ENCODE measurements around the gene MALRD1.

Gene MALRD1

GRCh38 chr10:19048489-19048888, at the start of gene MALRD1:
Gene MALRD1, plus strand, starts transcription at chr10:19048801. Its CDS starts 138 bp downstream, at chr10:19048939.
- DNase-seq (ENCODE audit: low read depth): no peak

GRCh38 chr10:19003341-19003740, 45.3 kb upstream of the MALRD1 start:
- no peak for DNase-seq (ENCODE audit: low read depth)

- no peak for DNase-seq (ENCODE audit: low read depth)
These were observed 36.5 kb upstream of the MALRD1 start for GRCh38 chr10:19012111-19012510.

DNA sequence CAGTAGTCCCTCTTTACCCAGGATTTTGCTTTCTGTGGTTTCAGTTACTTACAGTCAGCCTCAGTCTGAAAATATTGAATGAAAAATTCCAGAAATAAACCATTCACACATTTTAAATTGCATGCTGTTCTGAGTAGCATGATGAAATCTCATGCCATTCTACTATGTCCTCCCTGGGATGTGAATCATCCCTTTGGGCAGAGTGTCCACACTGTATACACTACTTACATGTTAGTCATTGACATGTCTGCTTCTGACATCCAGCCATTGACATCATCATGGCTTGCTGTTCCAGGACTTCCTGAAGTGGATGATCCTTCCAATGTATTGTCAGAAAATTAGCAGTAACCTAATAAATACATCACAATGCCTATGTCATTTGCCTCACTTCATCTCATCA, 34.6 kb upstream of the MALRD1 start:
- peak; percentile 65 for DNase-seq (ENCODE audit: low read depth)

DNA sequence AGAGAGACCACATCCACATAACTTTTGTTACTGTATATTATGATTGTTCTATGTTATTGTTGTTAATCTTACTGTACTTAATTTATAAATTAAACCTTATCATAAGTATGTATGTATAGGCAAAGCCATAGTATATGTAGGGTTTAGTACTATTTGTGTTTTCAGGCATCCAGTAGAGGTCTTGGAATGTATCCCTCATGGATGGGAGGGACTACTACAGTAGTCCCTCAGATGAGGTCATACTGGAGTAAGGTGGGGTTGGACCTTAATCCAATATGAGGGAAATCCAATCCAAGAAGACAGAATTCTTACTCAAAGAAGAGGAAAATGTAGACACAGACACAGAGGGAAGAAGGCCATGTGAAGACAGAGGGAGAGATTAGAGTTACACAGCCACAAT, 34.1 kb upstream of the MALRD1 start:
- DNase-seq (ENCODE audit: low read depth): no peak

DNA sequence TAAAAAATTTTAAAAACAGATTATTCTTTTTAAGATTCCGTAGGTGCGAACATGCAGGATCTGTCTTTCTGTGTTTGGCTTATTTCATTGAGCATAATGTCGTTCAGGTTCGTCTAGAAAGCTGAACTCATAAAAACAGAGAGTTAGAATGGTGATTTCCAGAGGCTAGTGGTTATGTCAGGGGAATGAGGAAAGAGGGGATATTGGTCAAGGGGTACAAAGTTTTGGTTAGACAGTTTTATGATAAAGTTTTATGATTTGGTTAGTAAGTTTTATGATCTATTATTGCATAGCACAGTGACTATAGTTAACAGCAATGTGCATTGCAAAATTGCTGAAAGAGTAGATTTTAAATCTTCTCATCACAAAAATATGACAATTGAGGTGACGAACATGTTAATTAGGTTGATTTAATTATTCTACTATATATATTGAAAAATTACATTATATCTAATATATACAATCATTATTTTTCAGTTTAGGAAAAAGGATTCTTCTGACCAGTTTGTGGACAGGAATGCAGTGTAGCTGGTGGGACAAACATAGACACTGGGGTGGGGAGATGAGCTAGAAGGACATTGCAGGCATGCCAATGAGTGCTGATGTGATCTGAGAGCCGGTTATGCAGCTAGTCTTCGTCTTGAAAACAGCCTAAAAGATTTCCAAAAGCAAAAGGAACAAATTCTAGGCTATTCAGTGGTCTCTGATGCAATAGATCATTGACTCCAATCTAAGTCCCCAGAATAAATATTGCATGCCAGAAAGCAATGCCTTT, 31.3 kb upstream of the MALRD1 start:
- no peak for DNase-seq (ENCODE audit: low read depth)

DNA sequence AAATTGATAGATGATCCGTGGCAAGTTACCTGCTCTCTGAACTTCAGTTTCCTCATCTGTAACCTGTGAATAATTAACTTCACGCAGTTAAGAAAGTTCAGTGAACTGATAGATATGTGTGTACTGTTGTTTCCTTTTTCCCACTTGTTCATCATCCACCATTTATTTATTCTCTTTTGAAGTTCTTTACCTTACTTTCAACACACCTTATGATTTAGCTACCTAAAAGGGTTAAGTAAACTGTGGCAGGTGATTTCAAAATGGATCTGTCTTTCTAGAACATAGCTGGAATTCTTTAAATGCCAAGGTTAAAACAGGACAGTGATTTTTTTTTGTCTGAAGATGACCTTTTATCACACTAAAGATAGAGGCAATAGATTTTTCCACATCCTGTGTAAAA, 27.4 kb upstream of the MALRD1 start:
- no peak for DNase-seq (ENCODE audit: low read depth)

DNA sequence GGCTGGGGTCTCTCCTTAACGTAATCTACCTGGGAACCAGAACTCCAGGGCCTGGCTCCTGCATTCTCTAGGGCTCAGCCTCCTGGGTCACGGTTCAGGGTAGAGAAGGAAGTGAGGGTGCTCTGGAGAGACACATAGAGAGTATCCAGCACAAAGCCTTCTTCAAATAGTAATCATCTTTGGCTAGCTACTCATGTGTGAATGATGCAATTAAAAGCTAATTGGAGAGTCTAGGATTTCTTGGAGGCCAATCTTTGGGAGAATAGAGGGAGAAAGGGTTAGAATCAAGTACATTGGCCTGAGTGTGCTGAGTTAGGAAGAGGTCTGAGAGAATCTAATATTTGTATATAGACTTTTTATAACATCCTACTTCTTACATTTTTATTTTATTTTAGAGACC, 24.0 kb upstream of the MALRD1 start:
- DNase-seq (ENCODE audit: low read depth): no peak

- DNase-seq (ENCODE audit: low read depth): no peak
These were observed 16.8 kb upstream of the MALRD1 start for GRCh38 chr10:19031763-19032162.

GRCh38 chr10:19033741-19034140, 14.9 kb upstream of the MALRD1 start:
- no peak for DNase-seq (ENCODE audit: low read depth)

- no peak for DNase-seq (ENCODE audit: low read depth)
These were observed 7.4 kb upstream of the MALRD1 start for GRCh38 chr10:19041171-19041570.

DNA sequence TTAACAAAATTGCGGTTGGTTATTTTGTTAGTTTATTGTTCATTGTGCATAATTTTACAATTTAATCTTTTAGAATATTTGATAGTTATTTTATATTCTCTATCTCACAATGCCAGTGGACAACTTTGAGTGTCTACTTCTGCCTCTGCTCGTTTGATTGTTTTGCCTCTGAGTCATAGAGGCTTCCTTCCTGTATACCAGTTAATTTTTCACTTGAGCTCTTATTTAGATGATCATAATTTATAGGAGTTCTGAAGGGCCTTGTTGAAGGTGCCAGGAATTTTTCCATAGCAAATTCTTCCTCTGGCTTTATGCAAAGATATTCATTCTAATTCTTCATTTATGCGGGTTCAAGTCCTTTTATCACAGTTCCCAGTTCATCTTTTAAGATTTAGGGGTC, 5.2 kb upstream of the MALRD1 start:
- no peak for DNase-seq (ENCODE audit: low read depth)

DNA sequence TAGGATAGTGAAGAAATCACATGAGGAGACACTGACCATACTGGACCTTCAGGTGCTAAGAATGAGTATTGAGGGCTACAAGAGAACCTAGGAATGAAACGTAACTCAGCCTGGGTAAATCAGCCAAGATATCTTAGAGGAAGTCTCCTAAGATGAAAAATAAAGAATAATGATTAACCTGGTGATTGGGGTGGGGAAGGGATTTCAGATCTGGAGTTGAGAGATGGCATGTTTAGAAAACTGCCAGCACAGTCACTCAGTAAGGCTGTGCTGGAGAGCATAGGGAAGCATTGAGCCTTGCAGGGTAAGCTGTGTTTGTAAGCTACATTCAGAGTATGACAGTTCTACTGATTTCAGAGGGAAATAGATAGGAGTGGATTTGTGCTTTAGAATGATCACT, 1.9 kb upstream of the MALRD1 start:
- no peak for DNase-seq (ENCODE audit: low read depth)

DNA sequence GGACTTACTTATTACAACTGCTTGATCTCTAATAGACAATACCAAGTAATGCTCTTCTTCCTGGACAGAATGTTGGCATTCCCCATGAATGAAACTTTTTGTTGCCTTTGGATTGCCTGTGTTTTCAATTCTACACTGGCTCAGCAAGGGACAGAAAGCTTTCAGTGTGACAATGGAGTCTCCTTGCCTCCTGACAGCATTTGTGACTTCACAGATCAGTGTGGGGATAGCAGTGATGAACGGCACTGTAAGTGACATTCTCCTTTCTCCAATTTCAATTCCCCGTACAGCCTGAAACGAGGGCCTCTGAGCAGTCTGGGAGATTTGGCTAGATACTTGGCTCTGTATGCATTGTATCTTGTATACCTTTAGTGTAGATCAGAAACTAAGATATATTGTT, 290 bp downstream of the MALRD1 start:
- no peak for DNase-seq (ENCODE audit: low read depth)

GRCh38 chr10:19049567-19049966, 966 bp downstream of the MALRD1 start:
- no peak for DNase-seq (ENCODE audit: low read depth)

DNA sequence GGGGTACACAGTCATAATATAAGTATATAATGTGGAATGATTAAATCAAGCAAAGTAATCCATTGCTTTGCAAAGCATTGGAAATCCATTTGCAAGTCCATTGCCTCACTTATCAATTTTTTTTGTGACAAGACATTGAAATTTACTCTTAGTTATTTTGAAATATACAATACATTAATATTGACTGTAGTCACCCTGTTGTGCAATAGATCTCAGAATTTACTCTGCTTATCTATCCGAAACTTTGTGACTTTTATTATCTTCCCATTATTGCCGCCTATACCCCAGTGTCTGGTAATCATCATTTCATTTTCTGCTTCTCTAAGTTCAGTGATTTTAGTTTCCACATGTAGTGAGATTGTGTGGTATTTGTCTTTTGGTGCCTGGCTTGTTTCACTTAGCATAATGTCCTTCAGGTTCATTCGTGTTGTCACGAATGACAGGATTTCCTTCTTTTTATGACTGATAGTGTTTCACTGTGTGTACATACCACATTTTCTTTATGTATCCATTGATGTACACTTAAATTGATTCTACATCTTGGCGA, 5.8 kb downstream of the MALRD1 start:
- no peak for DNase-seq (ENCODE audit: low read depth)

DNA sequence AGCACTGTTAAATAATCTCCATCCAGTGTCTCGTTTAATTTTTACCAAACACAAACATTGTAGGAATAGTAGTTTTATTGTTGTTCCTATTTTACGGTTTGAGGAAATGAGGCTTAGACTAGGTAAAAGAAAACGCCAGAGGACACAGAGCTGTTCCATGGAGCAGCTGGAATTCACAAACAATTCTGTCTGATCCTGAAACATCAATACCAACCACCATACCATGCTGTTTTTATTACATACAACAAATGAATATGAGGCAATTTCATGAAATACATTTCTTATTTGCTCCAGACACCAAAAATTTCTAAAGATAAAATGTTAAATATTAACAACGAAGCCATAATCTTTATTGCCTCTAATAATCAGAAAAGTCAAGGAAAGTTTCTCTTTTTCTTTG, 9.4 kb downstream of the MALRD1 start:
- DNase-seq (ENCODE audit: low read depth): no peak

GRCh38 chr10:19063986-19064385, 15.4 kb downstream of the MALRD1 start:
- no peak for DNase-seq (ENCODE audit: low read depth)

GRCh38 chr10:19071946-19072345, 23.3 kb downstream of the MALRD1 start:
- no peak for DNase-seq (ENCODE audit: low read depth)

DNA sequence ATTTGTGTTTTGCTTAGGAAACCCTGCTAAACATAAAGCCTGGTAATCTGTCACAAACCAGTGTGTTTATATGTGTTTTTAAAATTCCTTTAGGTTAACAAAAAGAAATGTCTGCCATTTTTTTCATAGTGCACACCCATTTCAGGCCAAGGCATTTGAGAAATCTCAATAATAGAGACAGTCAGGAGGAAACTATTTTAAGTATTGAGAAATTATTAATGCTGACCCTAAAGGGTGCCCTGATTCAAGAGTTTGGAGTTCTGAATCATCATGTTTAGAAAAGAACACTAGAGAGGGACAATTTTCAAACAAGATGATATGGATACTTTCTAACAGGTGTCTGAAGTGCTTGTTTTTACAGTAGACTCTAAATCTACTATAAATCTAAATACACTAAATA, 28.7 kb downstream of the MALRD1 start:
- no peak for DNase-seq (ENCODE audit: low read depth)

GRCh38 chr10:19096501-19097073, 48.0 kb downstream of the MALRD1 start:
- no peak for DNase-seq (ENCODE audit: low read depth)

DNA sequence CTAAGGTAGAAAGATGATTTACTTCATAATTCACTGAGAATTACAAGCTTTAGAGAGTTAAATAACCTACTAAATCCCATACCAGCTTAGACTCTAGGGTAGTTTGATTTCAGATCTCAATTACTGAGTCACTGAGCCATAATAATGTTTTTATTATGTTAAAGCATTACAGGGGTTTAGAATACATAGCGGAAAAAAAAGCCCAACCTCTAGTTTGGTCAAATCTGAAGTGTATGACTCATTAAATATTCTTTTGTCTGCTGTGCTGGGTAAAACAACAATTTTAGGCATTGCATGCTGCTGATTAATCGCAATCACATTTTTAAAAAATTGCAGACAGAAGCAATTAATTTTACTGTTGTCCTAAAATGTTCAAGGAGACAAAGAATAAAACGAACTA, 48.5 kb downstream of the MALRD1 start:
- no peak for DNase-seq (ENCODE audit: low read depth)

DNA sequence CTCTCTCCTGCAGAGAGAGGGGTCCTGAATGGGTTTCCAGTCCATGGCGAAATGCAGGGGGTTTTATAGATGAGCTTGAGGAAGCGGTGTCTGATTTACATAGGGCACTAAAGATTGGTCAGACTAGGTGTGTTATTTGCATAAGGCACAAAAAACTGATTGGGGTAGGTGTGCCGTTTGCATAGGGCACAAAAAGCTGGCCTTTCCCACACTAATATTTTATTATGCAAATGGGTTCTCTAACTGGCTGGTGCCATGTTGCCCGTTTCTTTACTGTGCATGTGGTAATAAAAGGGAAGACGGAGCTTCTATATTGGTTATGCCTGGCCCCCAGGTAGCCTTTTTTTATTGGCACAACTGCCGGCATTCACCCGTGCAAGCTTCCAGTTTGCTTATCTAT, 50.2 kb downstream of the MALRD1 start:
- no peak for DNase-seq (ENCODE audit: low read depth)

DNA sequence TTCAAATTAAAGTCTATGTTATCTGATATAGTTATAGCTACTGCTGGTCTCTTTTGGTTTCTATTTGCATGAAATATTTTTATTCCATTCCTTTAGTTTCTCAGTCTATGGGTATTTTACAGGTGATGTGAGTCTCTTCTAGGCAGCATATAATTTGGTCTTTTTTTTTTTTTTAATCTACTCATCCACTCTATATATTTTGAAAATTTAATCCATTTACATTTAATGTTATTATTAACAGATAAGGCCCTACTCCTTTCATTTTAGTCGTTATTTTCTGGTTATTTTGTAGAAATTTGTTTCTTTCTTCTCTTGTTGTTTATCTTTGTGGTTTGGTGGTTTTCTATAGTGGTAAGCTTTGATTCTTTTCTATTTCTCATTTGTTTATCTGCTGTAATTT, 58.8 kb downstream of the MALRD1 start:
- no peak for DNase-seq (ENCODE audit: low read depth)

Data from non-pigmented ciliary epithelial cell (primary cell).